Spleen (tissue), 11 donors: Measurements from ENCODE around the gene PTPRG. TPM values are rescaled to one million over a fixed set of nuclear protein-coding genes. Genes with fewer than 3 reads are reported as not detected.

ENCODE experiments used
- DNase-seq: peaks from one replicate; pipeline ENCODE4 v3.0.0-alpha.2; 2020
- H3K27ac ChIP-seq, 8 donors: fragments of 200-600 bp; sonication (generic) in 7 of 8; 1 replicate in 4 of 8; 2 replicates in 4 of 8; pipeline versions ENCODE4 v1.5.0 to v1.8.0; 2016 to 2021; ENCODE audit warnings: inconsistent platforms in 4 of 8, mild to moderate bottlenecking in 4 of 8, moderate library complexity in 1 of 8
- H3K27me3 ChIP-seq, 7 donors: fragments of 200-600 bp; sonication (generic) in 6 of 7; replicated peaks in 1 of 7; 1 replicate in 4 of 7; 2 replicates in 3 of 7; pipeline versions ENCODE4 v1.5.0 to v1.8.0; 2016 to 2021; ENCODE audit warnings: inconsistent platforms in 3 of 7, mild to moderate bottlenecking in 1 of 7
- H3K36me3 ChIP-seq, 6 donors: fragments of 200-600 bp; sonication (generic) in 5 of 6; 1 replicate in 4 of 6; 2 replicates in 2 of 6; pipeline versions ENCODE4 v1.5.0 to v1.8.0; 2016 to 2021; ENCODE audit warnings: inconsistent platforms in 2 of 6
- H3K4me1 ChIP-seq, 6 donors: fragments of 200-600 bp; sonication (generic) in 5 of 6; 1 replicate in 3 of 6; 2 replicates in 3 of 6; pipeline versions ENCODE4 v1.5.0 to v1.8.0; 2016 to 2021; ENCODE audit warnings: inconsistent platforms in 3 of 6
- H3K4me3 ChIP-seq, 8 donors: fragments of 200-600 bp; sonication (generic) in 7 of 8; 1 replicate in 4 of 8; 2 replicates in 4 of 8; pipeline versions ENCODE4 v1.5.0 to v1.8.0; 2016 to 2021; ENCODE audit warnings: inconsistent platforms in 4 of 8, mild to moderate bottlenecking in 4 of 8, moderate library complexity in 2 of 8
- H3K9me3 ChIP-seq, 8 donors: fragments of 200-600 bp; sonication (generic) in 7 of 8; 1 replicate in 4 of 8; 2 replicates in 4 of 8; pipeline versions ENCODE4 v1.5.0 to v1.8.0; 2016 to 2021; ENCODE audit warnings: inconsistent platforms in 4 of 8
- POLR2A ChIP-seq, 3 donors: fragments of 450-650 bp; IDR thresholded peaks; one replicate each; pipeline ENCODE4 v1.5.1; 2017; ENCODE audit warnings: antibody characterized with exemption in 3 of 3, mild to moderate bottlenecking in 1 of 3
- POLR2AphosphoS5 ChIP-seq, 3 donors: sonication (generic); formaldehyde crosslinking; IDR thresholded peaks; one replicate each; pipeline ENCODE4 v1.5.1; 2017; ENCODE audit warnings: antibody characterized with exemption in 3 of 3
- WGBS, 5 donors: extraction: QIAGEN DNeasy Blood & Tissue Kit in 3 of 5; methylation state at CpG; one replicate each; pipeline versions ENCODE4 v1.1.5 to v1.1.7; 2013 to 2018; 5-methylcytosine and 5-hydroxymethylcytosine counted together
- intact Hi-C: fragments of 100-400 bp; cut with DNase I; formaldehyde crosslinking; loops from one replicate; pipeline ENCODE4 v1.15.0; 2023; ENCODE audit warnings: low total_unique reads
- polyA plus RNA-seq, 3 donors: library from polyadenylated mRNA; stranded (reverse); fragments of 200-250 nt; gene quantifications; one replicate each; pipeline ENCODE4 v1.2.1, GENCODE V29; 2013
- total RNA-seq, 7 donors: library from RNA; depleted of rRNA in 3 of 7; stranded (reverse); fragments of >200 nt in 3 of 7; fragmentation: NEBNext Ultra II Directional in 4 of 7; extraction: Animal tissue kit (Norgen Biotek cat#: 25700) in 4 of 7; gene quantifications; one replicate each; pipeline versions ENCODE4 v1.1.0 to v1.2.1, GENCODE V29; 2016 to 2021
- TF ChIP-seq, protein P1 (sequence below), 11 experiments: fragments of 200-600 bp in 7 of 11; fragments of 450-650 bp in 4 of 11; sonication (generic) in 4 of 11; IDR thresholded peaks in 8 of 11; conservative IDR thresholded peaks in 3 of 11; 1 replicate in 7 of 11; 2 replicates in 4 of 11; pipeline versions ENCODE4 v1.4.0 to v1.8.0; 2016 to 2021; ENCODE audit warnings: antibody characterized with exemption in 11 of 11, inconsistent platforms in 4 of 11, mild to moderate bottlenecking in 1 of 11
- donor health status: healthy with polysubstance abuse.
- donor health status: DM: no; HTN: no; CAD: no; lungs with moderate emphysema.
- donor health status: DM: no; HTN: no; CAD: no.
- donor health status: Bipolar disorder and iron deficiency.
- donor health status: healthy.
- donor health status: DM: no; HTN: no; CAD: no.
- donor health status: DM: yes; HTN: yes; CAD: no.

PTPRG gene
- total and polyA plus RNA-seq, 10 donors = 0.89 to 77.0 (median 34.5) TPM

DNA sequence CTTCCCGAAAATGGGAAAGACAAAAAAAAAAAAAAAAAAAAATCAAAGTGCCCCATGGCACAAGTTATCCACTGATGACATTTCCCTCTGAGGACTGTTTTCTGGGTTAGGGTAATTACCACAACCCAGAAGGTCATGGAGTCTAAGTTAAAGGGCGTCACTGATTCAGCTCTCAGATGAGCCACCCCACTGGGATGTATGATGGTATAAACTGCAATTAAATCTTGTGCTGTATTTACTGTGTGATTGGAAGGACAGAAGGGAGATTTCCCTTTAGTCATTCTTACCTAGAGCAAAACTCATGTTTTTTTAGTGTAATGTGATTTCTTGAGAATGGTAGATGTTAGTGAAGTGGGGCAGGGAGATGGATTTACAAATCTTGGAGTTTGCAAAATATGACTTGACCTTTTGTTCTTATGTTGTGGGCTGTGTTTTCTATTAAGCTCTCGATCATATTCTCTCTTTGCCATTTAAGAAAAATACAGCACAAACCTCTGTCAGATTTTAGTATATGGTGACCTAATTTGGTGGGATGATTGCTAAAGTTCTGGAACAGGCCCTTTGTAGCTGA is 244.2 kb downstream of the PTPRG start:
- intact Hi-C loops = no loop called here
- TF ChIP-seq POLR2A (IDR thresholded peaks at IDR 0.05) (no peak), POLR2AphosphoS5 (IDR thresholded peaks at IDR 0.05) (no peak)
- TF ChIP-seq, protein P1, sequence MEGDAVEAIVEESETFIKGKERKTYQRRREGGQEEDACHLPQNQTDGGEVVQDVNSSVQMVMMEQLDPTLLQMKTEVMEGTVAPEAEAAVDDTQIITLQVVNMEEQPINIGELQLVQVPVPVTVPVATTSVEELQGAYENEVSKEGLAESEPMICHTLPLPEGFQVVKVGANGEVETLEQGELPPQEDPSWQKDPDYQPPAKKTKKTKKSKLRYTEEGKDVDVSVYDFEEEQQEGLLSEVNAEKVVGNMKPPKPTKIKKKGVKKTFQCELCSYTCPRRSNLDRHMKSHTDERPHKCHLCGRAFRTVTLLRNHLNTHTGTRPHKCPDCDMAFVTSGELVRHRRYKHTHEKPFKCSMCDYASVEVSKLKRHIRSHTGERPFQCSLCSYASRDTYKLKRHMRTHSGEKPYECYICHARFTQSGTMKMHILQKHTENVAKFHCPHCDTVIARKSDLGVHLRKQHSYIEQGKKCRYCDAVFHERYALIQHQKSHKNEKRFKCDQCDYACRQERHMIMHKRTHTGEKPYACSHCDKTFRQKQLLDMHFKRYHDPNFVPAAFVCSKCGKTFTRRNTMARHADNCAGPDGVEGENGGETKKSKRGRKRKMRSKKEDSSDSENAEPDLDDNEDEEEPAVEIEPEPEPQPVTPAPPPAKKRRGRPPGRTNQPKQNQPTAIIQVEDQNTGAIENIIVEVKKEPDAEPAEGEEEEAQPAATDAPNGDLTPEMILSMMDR (IDR thresholded peaks at IDR 0.05 in 8 of 11, conservative IDR thresholded peaks at IDR 0.05 in 3 of 11) = no peak
- H3K27ac ChIP-seq = peak overlapping the region in 5 of 8 donors; percentile 6 to 38 (median 32)
- 64 to 85% (median 77%) methylated on average over 3 of the region's 3 CpGs for WGBS, 5 donors
- no peaks in the 10 kb centered on the region for H3K9me3 ChIP-seq
- no peak overlapping the region for H3K4me3 ChIP-seq
- H3K4me1 ChIP-seq = peaks cover 0 to 38% (median 30%) of the 10 kb centered on the region in 6 donors
- DNase-seq = no peak
- H3K27me3 ChIP-seq = no peaks in the 10 kb centered on the region
- no peaks in the 10 kb centered on the region for H3K36me3 ChIP-seq

DNA sequence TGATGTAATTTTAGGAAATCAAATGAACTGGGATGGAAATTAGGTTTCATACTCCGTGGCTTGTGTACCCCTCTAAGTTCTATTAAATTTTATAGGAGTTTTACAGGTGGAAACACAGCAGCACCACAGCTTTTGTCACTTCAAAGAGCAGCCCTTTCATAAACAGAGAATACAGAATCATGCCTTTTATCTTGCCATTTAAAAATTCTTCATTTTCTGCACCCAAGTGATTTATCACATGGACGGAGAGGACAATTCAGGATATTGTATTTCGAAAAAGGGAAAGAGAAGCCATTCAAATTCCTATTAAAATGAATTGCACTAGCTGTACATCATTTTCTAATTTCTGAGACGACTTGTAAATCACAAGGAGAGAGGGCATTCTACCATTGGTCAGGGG is 245.4 kb downstream of the PTPRG start:
- Histone ChIP-seq H3K4me1 (peaks cover 0 to 39% (median 30%) of the 10 kb centered on the region in 6 donors), H3K27me3 (no peaks in the 10 kb centered on the region), H3K36me3 (no peaks in the 10 kb centered on the region), H3K4me3 (no peak overlapping the region), H3K27ac (peak overlapping the region in 2 of 8 donors; percentile 38 to 52), H3K9me3 (no peaks in the 10 kb centered on the region)
- WGBS, 5 donors = 71 to 85% (median 78%) methylated on average over 4 of the region's 4 CpGs
- TF ChIP-seq POLR2A (IDR thresholded peaks at IDR 0.05) (no peak), POLR2AphosphoS5 (IDR thresholded peaks at IDR 0.05) (no peak)
- TF ChIP-seq, protein P1 (IDR thresholded peaks at IDR 0.05 in 8 of 11, conservative IDR thresholded peaks at IDR 0.05 in 3 of 11) = no peak
- intact Hi-C loops = no loop called here
- DNase-seq = no peak

DNA sequence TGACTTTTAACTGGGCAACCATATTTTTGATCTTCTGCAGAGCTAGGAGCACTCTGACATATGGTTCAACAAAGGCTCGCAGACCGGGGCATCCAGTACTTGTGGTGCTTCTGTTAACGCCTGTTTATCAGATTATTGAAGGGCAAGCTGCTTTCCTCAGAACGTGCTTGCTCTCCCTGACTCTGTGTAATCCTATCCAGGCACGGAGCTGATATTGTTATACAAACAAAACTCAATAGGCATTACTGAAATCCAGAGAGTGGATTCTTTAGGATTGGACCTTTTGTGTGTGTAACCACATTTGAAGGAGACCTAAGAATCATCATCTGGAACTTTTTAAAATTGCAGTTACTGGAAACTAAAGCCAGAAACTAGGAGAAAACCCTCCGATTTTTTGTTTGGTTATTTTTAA is 246.5 kb downstream of the PTPRG start:
- TF ChIP-seq POLR2A (IDR thresholded peaks at IDR 0.05) (no peak), POLR2AphosphoS5 (IDR thresholded peaks at IDR 0.05) (no peak)
- TF ChIP-seq, protein P1 (IDR thresholded peaks at IDR 0.05 in 8 of 11, conservative IDR thresholded peaks at IDR 0.05 in 3 of 11) = no peak
- intact Hi-C loops = no loop called here
- 67 to 80% (median 72%) methylated on average over 6 of the region's 6 CpGs for WGBS, 5 donors
- Histone ChIP-seq H3K4me3 (no peak overlapping the region), H3K27ac (peak overlapping the region in 6 of 8 donors; percentile 2 to 52 (median 36)), H3K36me3 (no peaks in the 10 kb centered on the region), H3K9me3 (no peaks in the 10 kb centered on the region), H3K27me3 (no peaks in the 10 kb centered on the region), H3K4me1 (peaks cover 0 to 39% (median 30%) of the 10 kb centered on the region in 6 donors)
- DNase-seq = no peak

DNA sequence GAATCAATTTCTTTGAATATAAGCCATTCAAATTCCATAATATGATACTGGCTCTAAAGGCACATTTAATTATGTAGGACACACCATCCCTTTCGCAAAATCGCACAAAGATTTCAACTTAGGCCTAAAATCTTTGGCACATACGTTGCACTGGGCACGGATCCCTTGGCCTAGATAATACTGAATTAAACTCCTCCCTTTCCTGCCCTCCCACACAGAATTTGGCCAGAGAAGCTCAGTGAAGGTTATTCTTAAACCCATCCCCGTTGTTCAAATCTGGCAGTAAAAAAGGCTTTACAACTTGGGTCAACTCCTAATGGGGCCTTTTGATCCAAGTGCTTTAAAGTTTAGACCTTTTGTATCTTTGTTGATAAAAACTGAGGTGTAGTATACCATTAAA is 247.2 kb downstream of the PTPRG start:
- no peak overlapping the region for H3K4me3 ChIP-seq
- WGBS, 5 donors = 55 to 77% (median 64%) methylated on average over 5 of the region's 5 CpGs
- TF ChIP-seq POLR2A (IDR thresholded peaks at IDR 0.05) = no peak
- H3K4me1 ChIP-seq = peaks cover 0 to 39% (median 30%) of the 10 kb centered on the region in 6 donors
- no peaks in the 10 kb centered on the region for H3K9me3 ChIP-seq
- H3K27ac ChIP-seq = peak overlapping the region in 6 of 8 donors; percentile 2 to 52 (median 36)
- H3K27me3 ChIP-seq = no peaks in the 10 kb centered on the region
- intact Hi-C loops = no loop called here
- H3K36me3 ChIP-seq = no peaks in the 10 kb centered on the region
- DNase-seq = no peak
